HEK293 (cell line): ENCODE results near the gene THSD7A.

ENCODE experiments used
- CTCF ChIA-PET: fragments of 350-600 bp; formaldehyde crosslinking; extraction: SDS; loops from one replicate; lab custom pipeline; 2021; ENCODE audit warnings: antibody characterized with exemption; lab: Yijun Ruan, JAX
- POLR2A ChIA-PET: fragments of 300-600 bp; formaldehyde crosslinking; extraction: SDS; loops from one replicate; lab custom pipeline; 2020; ENCODE audit warnings: antibody characterized with exemption, inconsistent platforms; lab: Yijun Ruan, JAX
- H3K27ac ChIP-seq: fragments of 200-500 bp; sonication (Bioruptor generic); 2 replicates; pipeline ENCODE4 v1.5.1; 2014; ENCODE audit warnings: low read depth, low read length, control low read depth, inconsistent platforms; ENCODE audit errors: extremely low read depth
- H3K36me3 ChIP-seq, 2 experiments: fragments of 200-500 bp in 1 of 2; sonication (Bioruptor generic) in 1 of 2; 1 replicate in 1 of 2; 2 replicates in 1 of 2; pipeline ENCODE4 v1.5.1; 2014 to 2017; ENCODE audit warnings: inconsistent platforms in 2 of 2, low read length in 2 of 2; ENCODE audit not compliant: control insufficient read depth in 2 of 2, insufficient read depth in 1 of 2
- H3K4me1 ChIP-seq: fragments of 200-500 bp; sonication (Bioruptor generic); 2 replicates; pipeline ENCODE4 v1.5.1; 2014; ENCODE audit warnings: mild to moderate bottlenecking, low read length, inconsistent platforms; ENCODE audit not compliant: control insufficient read depth, insufficient read depth
- H3K4me3 ChIP-seq: 2 replicates; pipeline ENCODE4 v1.5.1; 2011; ENCODE audit warnings: low read depth, mild to moderate bottlenecking, control low read depth, low read length, moderate library complexity
- H3K9me3 ChIP-seq: fragments of 200-500 bp; sonication (Bioruptor generic); 2 replicates; pipeline ENCODE4 v1.5.1; 2014; ENCODE audit warnings: low read depth, low read length, inconsistent platforms; ENCODE audit not compliant: control insufficient read depth, insufficient read depth
- BCL11B ChIP-seq: fragments of 450-650 bp; formaldehyde crosslinking; IDR thresholded peaks from 2 replicates; pipeline ENCODE4 v1.5.1; 2016; ENCODE audit warnings: low read depth, missing biosample characterization, missing genetic modification characterization
- BCL6B ChIP-seq: fragments of 450-650 bp; formaldehyde crosslinking; IDR thresholded peaks from 2 replicates; pipeline ENCODE4 v1.5.1; 2017; ENCODE audit warnings: missing biosample characterization, missing genetic modification characterization
- HOXD13 ChIP-seq: sonication (generic); formaldehyde crosslinking; IDR thresholded peaks from 2 replicates; pipeline ENCODE4 v1.8.0; 2022; ENCODE audit warnings: missing genetic modification reagents, borderline replicate concordance
- KLF9 ChIP-seq: fragments of 450-650 bp; formaldehyde crosslinking; IDR thresholded peaks from 2 replicates; pipeline ENCODE4 v1.5.1; 2016; ENCODE audit warnings: missing biosample characterization, missing genetic modification characterization, low read depth
- MEIS1 ChIP-seq: sonication (generic); formaldehyde crosslinking; IDR thresholded peaks from 2 replicates; pipeline ENCODE4 v1.8.1; 2022; ENCODE audit warnings: missing genetic modification reagents, mild to moderate bottlenecking, borderline replicate concordance
- PRDM2 ChIP-seq: fragments of 450-650 bp; formaldehyde crosslinking; IDR thresholded peaks from 2 replicates; pipeline ENCODE4 v1.5.1; 2016; ENCODE audit warnings: missing biosample characterization, missing genetic modification characterization, borderline replicate concordance
- YY1 ChIP-seq: fragments of 450-650 bp; formaldehyde crosslinking; IDR thresholded peaks from 2 replicates; pipeline ENCODE4 v1.5.1; 2018; ENCODE audit warnings: missing biosample characterization, missing genetic modification characterization
- ZBTB7A ChIP-seq: fragments of 450-650 bp; formaldehyde crosslinking; IDR thresholded peaks from 2 replicates; pipeline ENCODE4 v1.5.1; 2016; ENCODE audit warnings: low read depth, missing biosample characterization, missing genetic modification characterization
- ZFHX2 ChIP-seq: fragments of 450-650 bp; formaldehyde crosslinking; conservative IDR thresholded peaks from 2 replicates; pipeline ENCODE4 v1.5.1; 2016; ENCODE audit warnings: missing biosample characterization, missing genetic modification characterization
- ZNF140 ChIP-seq: fragments of 450-650 bp; formaldehyde crosslinking; IDR thresholded peaks from 2 replicates; pipeline ENCODE4 v1.5.1; 2016; ENCODE audit warnings: missing biosample characterization, missing genetic modification characterization
- ZNF155 ChIP-seq: fragments of 450-650 bp; formaldehyde crosslinking; IDR thresholded peaks from 2 replicates; pipeline ENCODE4 v1.5.1; 2016; ENCODE audit warnings: missing biosample characterization, missing genetic modification characterization
- ZNF266 ChIP-seq: fragments of 450-650 bp; formaldehyde crosslinking; IDR thresholded peaks from 2 replicates; pipeline ENCODE4 v1.5.1; 2016; ENCODE audit warnings: missing biosample characterization, missing genetic modification characterization, low read depth
- ZNF37A ChIP-seq: fragments of 450-650 bp; IDR thresholded peaks from 2 replicates; pipeline ENCODE4 v1.5.1; 2018; ENCODE audit warnings: missing biosample characterization, missing genetic modification characterization
- ZNF433 ChIP-seq: fragments of 450-650 bp; formaldehyde crosslinking; IDR thresholded peaks from 2 replicates; pipeline ENCODE4 v1.5.1; 2016; ENCODE audit warnings: missing biosample characterization, missing genetic modification characterization, low read depth
- ZNF560 ChIP-seq: fragments of 450-650 bp; formaldehyde crosslinking; IDR thresholded peaks from 2 replicates; pipeline ENCODE4 v1.5.1; 2017; ENCODE audit warnings: missing biosample characterization, missing genetic modification characterization, borderline replicate concordance
- ZNF610 ChIP-seq: fragments of 450-650 bp; formaldehyde crosslinking; IDR thresholded peaks from 2 replicates; pipeline ENCODE4 v1.5.1; 2016; ENCODE audit warnings: missing biosample characterization, missing genetic modification characterization, borderline replicate concordance
- ZNF626 ChIP-seq: fragments of 450-650 bp; sonication (Bioruptor Pico); formaldehyde crosslinking; IDR thresholded peaks from 2 replicates; pipeline ENCODE4 v1.5.1; 2018; ENCODE audit warnings: missing biosample characterization, missing genetic modification characterization, inconsistent platforms
- ZNF837 ChIP-seq: fragments of 450-650 bp; formaldehyde crosslinking; IDR thresholded peaks from 2 replicates; pipeline ENCODE4 v1.5.1; 2016; ENCODE audit warnings: missing biosample characterization, missing genetic modification characterization
- ZNF843 ChIP-seq: fragments of 450-650 bp; formaldehyde crosslinking; IDR thresholded peaks from 2 replicates; pipeline ENCODE4 v1.5.1; 2016; ENCODE audit warnings: missing biosample characterization, missing genetic modification characterization
- TF ChIP-seq, protein P1 (sequence below): fragments of 450-650 bp; formaldehyde crosslinking; IDR thresholded peaks from 2 replicates; pipeline ENCODE4 v1.5.1; 2016; ENCODE audit warnings: missing biosample characterization, missing genetic modification characterization

The THSD7A gene

GRCh38 chr7:11707606-11708193, 124.3 kb downstream of the THSD7A start:
- Histone ChIP-seq H3K27ac (no peak overlapping the region), H3K36me3 (no peaks in the 10 kb centered on the region), H3K4me3 (no peak overlapping the region), H3K9me3 (no peaks in the 10 kb centered on the region), H3K4me1 (peaks cover 8% of the 10 kb centered on the region)
- no peak for TF ChIP-seq ZBTB7A
- ChIA-PET POLR2A (no interaction called here), CTCF (interaction anchor here (0.7 kb wide), 1 partner anchor 41 kb away, joined by 3 read pairs; no protein-coding TSS in a partner anchor)

- Histone ChIP-seq H3K4me1 (peaks cover 8% of the 10 kb centered on the region), H3K36me3 (no peaks in the 10 kb centered on the region), H3K27ac (no peak overlapping the region), H3K9me3 (no peaks in the 10 kb centered on the region), H3K4me3 (no peak overlapping the region)
- POLR2A ChIA-PET = no interaction called here
- CTCF ChIA-PET = interaction anchor here (0.7 kb wide), 1 partner anchor 41 kb away, joined by 3 read pairs; no protein-coding TSS in a partner anchor
- no peak for TF ChIP-seq ZNF266 (tag by site-specific recombination)
- TF ChIP-seq ZFHX2 (tag by site-specific recombination) = no peak
- no peak for TF ChIP-seq ZNF155 (tag by site-specific recombination)
- no peak for TF ChIP-seq BCL11B (tag by site-specific recombination)
- TF ChIP-seq MEIS1 (CRISPR knock-in tag) = no peak
- TF ChIP-seq, protein P1, sequence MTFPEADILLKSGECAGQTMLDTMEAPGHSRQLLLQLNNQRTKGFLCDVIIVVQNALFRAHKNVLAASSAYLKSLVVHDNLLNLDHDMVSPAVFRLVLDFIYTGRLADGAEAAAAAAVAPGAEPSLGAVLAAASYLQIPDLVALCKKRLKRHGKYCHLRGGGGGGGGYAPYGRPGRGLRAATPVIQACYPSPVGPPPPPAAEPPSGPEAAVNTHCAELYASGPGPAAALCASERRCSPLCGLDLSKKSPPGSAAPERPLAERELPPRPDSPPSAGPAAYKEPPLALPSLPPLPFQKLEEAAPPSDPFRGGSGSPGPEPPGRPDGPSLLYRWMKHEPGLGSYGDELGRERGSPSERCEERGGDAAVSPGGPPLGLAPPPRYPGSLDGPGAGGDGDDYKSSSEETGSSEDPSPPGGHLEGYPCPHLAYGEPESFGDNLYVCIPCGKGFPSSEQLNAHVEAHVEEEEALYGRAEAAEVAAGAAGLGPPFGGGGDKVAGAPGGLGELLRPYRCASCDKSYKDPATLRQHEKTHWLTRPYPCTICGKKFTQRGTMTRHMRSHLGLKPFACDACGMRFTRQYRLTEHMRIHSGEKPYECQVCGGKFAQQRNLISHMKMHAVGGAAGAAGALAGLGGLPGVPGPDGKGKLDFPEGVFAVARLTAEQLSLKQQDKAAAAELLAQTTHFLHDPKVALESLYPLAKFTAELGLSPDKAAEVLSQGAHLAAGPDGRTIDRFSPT = no peak
- TF ChIP-seq BCL6B (tag by site-specific recombination) = no peak
- no peak for TF ChIP-seq KLF9 (tag by site-specific recombination)
- no peak for TF ChIP-seq HOXD13 (CRISPR knock-in tag)
- no peak for TF ChIP-seq ZNF560 (tag by site-specific recombination)
- TF ChIP-seq YY1 (tag by site-specific recombination) = no peak
- TF ChIP-seq ZNF140 (tag by site-specific recombination) = no peak
- no peak for TF ChIP-seq PRDM2 (tag by site-specific recombination)
- no peak for TF ChIP-seq ZNF610 (tag by site-specific recombination)
- no peak for TF ChIP-seq ZNF837
- TF ChIP-seq ZNF843 (tag by site-specific recombination) = no peak
- TF ChIP-seq ZNF626 (tag by site-specific recombination) = no peak
- TF ChIP-seq ZNF433 = no peak
- TF ChIP-seq ZNF37A (tag by site-specific recombination) = no peak
Observed at GRCh38 chr7:11706666-11707605, 125.1 kb downstream of the THSD7A start.
